ENCODE measurements around the gene ABCF1. TPM values are rescaled to one million over a fixed set of nuclear protein-coding genes. Genes with fewer than 3 reads are reported as not detected.

Gene ABCF1
- total RNA-seq, 3 donors from 2014 or later = 43.0 to 56.0 (median 45.8) TPM

- no peak for ATAC-seq
- intact Hi-C loops (cut with DNase I, micrococcal nuclease) = loop anchor here in 1 of 2 donors (5.0 kb wide), 1 partner anchor 117 kb away; no protein-coding TSS in a partner anchor
Measured at GRCh38 chr6:30598912-30599624, 27.8 kb downstream of the ABCF1 start.

GRCh38 chr6:30599625-30600324 lies 28.5 kb downstream of the ABCF1 start:
- TF ChIP-seq CTCF (IDR thresholded peaks at IDR 0.05) = no peak
- Histone ChIP-seq H3K36me3 (ENCODE audit: low read depth) (peaks cover 28% of the 10 kb centered on the region), H3K4me3 (no peak overlapping the region), H3K4me1 (ENCODE audit: low read depth) (no peaks in the 10 kb centered on the region), H3K9me3 (no peaks in the 10 kb centered on the region)
- DNase-seq = no peak
- no peak for ATAC-seq
- intact Hi-C loops (cut with DNase I, micrococcal nuclease) = loop anchor here in 1 of 2 donors (5.0 to 10.0 kb wide), 2 partner anchors 55 to 117 kb away; no protein-coding TSS in a partner anchor

More at GRCh38 chr6:30598912-30599624, 27.8 kb downstream of the ABCF1 start:
- Histone ChIP-seq H3K36me3 (ENCODE audit: low read depth) (peaks cover 21% of the 10 kb centered on the region), H3K4me1 (ENCODE audit: low read depth) (no peaks in the 10 kb centered on the region), H3K9me3 (no peaks in the 10 kb centered on the region), H3K4me3 (no peak overlapping the region)
- no peak for DNase-seq
- TF ChIP-seq CTCF (IDR thresholded peaks at IDR 0.05) = no peak

- TF ChIP-seq CTCF (IDR thresholded peaks at IDR 0.05) = no peak
- ATAC-seq (no peak), DNase-seq (peak in 1 of 3 donors; percentile 19)
- no peaks in the 10 kb centered on the region for H3K4me1 ChIP-seq (ENCODE audit: low read depth)
- H3K4me3 ChIP-seq = no peak overlapping the region
- intact Hi-C loops (cut with DNase I, micrococcal nuclease) = loop anchor here in 1 of 2 donors (10.0 kb wide), 1 partner anchor 56 kb away; no protein-coding TSS in a partner anchor
- no peaks in the 10 kb centered on the region for H3K9me3 ChIP-seq
- peaks cover 35% of the 10 kb centered on the region for H3K36me3 ChIP-seq (ENCODE audit: low read depth)
Measured at GRCh38 chr6:30600451-30600961, 29.3 kb downstream of the ABCF1 start.

GRCh38 chr6:30601436-30601814 lies 30.2 kb downstream of the ABCF1 start:
- Histone ChIP-seq H3K9me3 (no peaks in the 10 kb centered on the region), H3K4me1 (ENCODE audit: low read depth) (no peaks in the 10 kb centered on the region), H3K4me3 (no peak overlapping the region), H3K36me3 (ENCODE audit: low read depth) (peaks cover 37% of the 10 kb centered on the region)
- intact Hi-C loops (cut with DNase I, micrococcal nuclease) = loop anchor here in 1 of 2 donors (10.0 kb wide), 1 partner anchor 57 kb away; no protein-coding TSS in a partner anchor
- no peak for TF ChIP-seq CTCF (IDR thresholded peaks at IDR 0.05)
- ATAC-seq (no peak), DNase-seq (no peak)

- Histone ChIP-seq H3K36me3 (ENCODE audit: low read depth) (peaks cover 37% of the 10 kb centered on the region), H3K9me3 (no peaks in the 10 kb centered on the region), H3K4me1 (ENCODE audit: low read depth) (no peaks in the 10 kb centered on the region), H3K4me3 (no peak overlapping the region)
- ATAC-seq (no peak), DNase-seq (no peak)
- no peak for TF ChIP-seq CTCF (IDR thresholded peaks at IDR 0.05)
- intact Hi-C loops (cut with DNase I, micrococcal nuclease) = loop anchor here in 1 of 2 donors (10.0 kb wide), 1 partner anchor 57 kb away; no protein-coding TSS in a partner anchor
Measured at GRCh38 chr6:30601815-30602641, 30.8 kb downstream of the ABCF1 start.
